H1 (cell line): Measurements from ENCODE around the gene SLC25A53. TPM values are rescaled to one million over a fixed set of nuclear protein-coding genes. Genes with fewer than 3 reads are reported as not detected.

ENCODE experiments used
- CTCF ChIA-PET: fragments of 300-600 bp; sonication (Branson Sonifier 250); formaldehyde crosslinking; loops from one replicate; lab custom pipeline; 2021; ENCODE audit not compliant: partially characterized antibody; lab: Charles Lee
- POLR2A ChIA-PET: fragments of 300-600 bp; sonication (Branson Sonifier 250); formaldehyde crosslinking; loops from one replicate; lab custom pipeline; 2021; ENCODE audit warnings: inconsistent platforms; ENCODE audit not compliant: partially characterized antibody; lab: Charles Lee
- DNase-seq, 2 experiments: peaks; one replicate each; pipeline versions ENCODE4 v3.0.0 to v3.0.0-alpha.2; 2010 to 2022; ENCODE audit warnings: low spot score in 2 of 2, low read depth in 1 of 2, mixed read lengths in 1 of 2
- FAIRE-seq: peaks from 2 replicates; lab custom pipeline; 2011; peaks lifted over from hg19 to GRCh38; lab: Jason Lieb, UNC
- H2AFZ ChIP-seq: 2 replicates; pipeline ENCODE4 v1.8.1; 2012; ENCODE audit warnings: low read length, inconsistent platforms
- H2AK5ac ChIP-seq: 2 replicates; pipeline ENCODE4 v1.6.1; 2013; ENCODE audit warnings: low read depth, low read length
- H2BK120ac ChIP-seq: replicated peaks from 2 replicates; pipeline ENCODE3; 2013; ENCODE audit warnings: low read depth, low read length, inconsistent platforms
- H2BK12ac ChIP-seq: 2 replicates; pipeline ENCODE4 v1.6.1; 2013; ENCODE audit warnings: low read depth, low read length
- H2BK15ac ChIP-seq: 2 replicates; pipeline ENCODE4 v1.6.1; 2013; ENCODE audit warnings: low read length
- H2BK20ac ChIP-seq: 2 replicates; pipeline ENCODE4 v1.6.1; 2013; ENCODE audit warnings: low read length
- H2BK5ac ChIP-seq: 2 replicates; pipeline ENCODE4 v1.6.1; 2013; ENCODE audit warnings: low read depth, low read length
- H3K14ac ChIP-seq: 2 replicates; pipeline ENCODE4 v1.6.1; 2013; ENCODE audit warnings: inconsistent platforms; ENCODE audit not compliant: insufficient read length
- H3K18ac ChIP-seq: 2 replicates; pipeline ENCODE4 v1.6.1; 2013; ENCODE audit warnings: low read length; ENCODE audit errors: extremely low read depth
- H3K23ac ChIP-seq: 2 replicates; pipeline ENCODE4 v1.6.1; 2013; ENCODE audit warnings: inconsistent platforms; ENCODE audit not compliant: insufficient read length
- H3K23me2 ChIP-seq: 2 replicates; pipeline ENCODE4 v1.6.1; 2013; ENCODE audit warnings: low read depth, low read length
- H3K27ac ChIP-seq: 2 replicates; pipeline ENCODE4 v1.6.1; 2011; ENCODE audit warnings: low read depth, low read length, inconsistent platforms
- H3K27me3 ChIP-seq, 4 experiments: replicated peaks in 1 of 4; 1 replicate in 1 of 4; 2 replicates in 3 of 4; pipeline versions ENCODE4 v1.6.1 to v1.8.1; 2011 to 2013; ENCODE audit warnings: low read length in 3 of 4, mild to moderate bottlenecking in 3 of 4, inconsistent platforms in 2 of 4, mixed read lengths in 2 of 4, moderate library complexity in 1 of 4; ENCODE audit not compliant: control insufficient read depth in 3 of 4, insufficient read depth in 3 of 4; ENCODE audit errors: extremely low read depth in 1 of 4
- H3K36me3 ChIP-seq, 4 experiments: 2 replicates each; pipeline versions ENCODE4 v1.6.1 to v1.8.1; 2011 to 2013; ENCODE audit warnings: mild to moderate bottlenecking in 4 of 4, low read length in 3 of 4, moderate library complexity in 2 of 4, control low read depth in 1 of 4, inconsistent platforms in 1 of 4; ENCODE audit not compliant: insufficient read depth in 4 of 4, control insufficient read depth in 2 of 4
- H3K4ac ChIP-seq: replicated peaks from 2 replicates; pipeline ENCODE3; 2013; ENCODE audit warnings: low read length, low read depth, mixed read lengths, inconsistent platforms; ENCODE audit not compliant: insufficient read length
- H3K4me1 ChIP-seq, 4 experiments: replicated peaks in 1 of 4; 1 replicate in 1 of 4; 2 replicates in 3 of 4; pipeline versions ENCODE4 v1.6.1 to v1.8.1; 2011 to 2013; ENCODE audit warnings: low read length in 3 of 4, inconsistent platforms in 2 of 4, mixed read lengths in 1 of 4; ENCODE audit not compliant: insufficient read depth in 4 of 4, control insufficient read depth in 3 of 4
- H3K4me2 ChIP-seq, 2 experiments: 2 replicates each; pipeline versions ENCODE4 v1.6.1 to v1.8.1; 2011 to 2013; ENCODE audit warnings: low read depth in 2 of 2, low read length in 2 of 2, control low read depth in 1 of 2, inconsistent platforms in 1 of 2, mild to moderate bottlenecking in 1 of 2; ENCODE audit not compliant: insufficient read depth in 1 of 2
- H3K4me3 ChIP-seq, 4 experiments: fragments of 200-600, 300-600 bp in 1 of 4; sonication (generic), shearing (Covaris generic), sonication (Bioruptor Twin) in 1 of 4; 2 replicates each; pipeline versions ENCODE4 v1.5.1 to v1.8.1; 2011 to 2016; ENCODE audit warnings: low read length in 4 of 4, low read depth in 3 of 4, control low read depth in 2 of 4, inconsistent platforms in 2 of 4, mild to moderate bottlenecking in 2 of 4, mixed read lengths in 1 of 4, moderate library complexity in 1 of 4; ENCODE audit not compliant: insufficient read depth in 2 of 4; ENCODE audit errors: extremely low read depth in 1 of 4
- H3K56ac ChIP-seq: replicated peaks from 2 replicates; pipeline ENCODE3; 2013; ENCODE audit warnings: low read depth, mild to moderate bottlenecking, mixed read lengths, low read length, inconsistent platforms; ENCODE audit not compliant: insufficient read length
- H3K79me1 ChIP-seq: 2 replicates; pipeline ENCODE4 v1.6.1; 2013; ENCODE audit warnings: low read depth, low read length, control low read depth
- H3K79me2 ChIP-seq, 2 experiments: 2 replicates each; pipeline versions ENCODE4 v1.6.1 to v1.8.1; 2012 to 2013; ENCODE audit warnings: low read length in 2 of 2, mild to moderate bottlenecking in 2 of 2, inconsistent platforms in 1 of 2; ENCODE audit not compliant: insufficient read depth in 2 of 2, control insufficient read depth in 1 of 2
- H3K9ac ChIP-seq, 4 experiments: replicated peaks in 1 of 4; 1 replicate in 1 of 4; 2 replicates in 3 of 4; pipeline versions ENCODE4 v1.6.1 to v1.8.1; 2011 to 2013; ENCODE audit warnings: low read depth in 3 of 4, low read length in 3 of 4, control low read depth in 2 of 4, mild to moderate bottlenecking in 2 of 4, moderate library complexity in 2 of 4, inconsistent platforms in 1 of 4; ENCODE audit errors: extremely low read depth in 1 of 4
- H3K9me3 ChIP-seq, 2 experiments: 2 replicates each; pipeline versions ENCODE4 v1.6.1 to v1.8.1; 2012 to 2013; ENCODE audit warnings: mild to moderate bottlenecking in 2 of 2, moderate library complexity in 2 of 2, control low read depth in 1 of 2, inconsistent platforms in 1 of 2, low read depth in 1 of 2, low read length in 1 of 2, mixed read lengths in 1 of 2; ENCODE audit not compliant: insufficient read depth in 2 of 2
- H4K20me1 ChIP-seq, 2 experiments: replicated peaks in 1 of 2; 2 replicates each; pipeline versions ENCODE3 to v1.8.1; 2011 to 2013; ENCODE audit warnings: inconsistent platforms in 2 of 2, low read length in 2 of 2, mild to moderate bottlenecking in 1 of 2; ENCODE audit not compliant: insufficient read depth in 2 of 2, control insufficient read depth in 1 of 2
- H4K5ac ChIP-seq: 2 replicates; pipeline ENCODE4 v1.6.1; 2013; ENCODE audit warnings: low read length, low read depth, mixed read lengths, inconsistent platforms; ENCODE audit not compliant: insufficient read length
- H4K8ac ChIP-seq: 2 replicates; pipeline ENCODE4 v1.8.0; 2013; ENCODE audit warnings: mild to moderate bottlenecking, moderate library complexity, low read length, inconsistent platforms; ENCODE audit not compliant: insufficient read depth; ENCODE audit errors: extremely low read depth
- H4K91ac ChIP-seq: replicated peaks from 2 replicates; pipeline ENCODE3; 2013; ENCODE audit warnings: low read length, mixed read lengths, inconsistent platforms; ENCODE audit not compliant: insufficient read length
- EP300 ChIP-seq, 2 experiments: IDR thresholded peaks; 1 replicate in 1 of 2; 2 replicates in 1 of 2; pipeline ENCODE4 v1.6.1; 2011 to 2012; ENCODE audit warnings: low read depth in 2 of 2, low read length in 2 of 2, mild to moderate bottlenecking in 2 of 2, borderline replicate concordance in 1 of 2, inconsistent platforms in 1 of 2, moderate library complexity in 1 of 2
- GTF2F1 ChIP-seq: IDR thresholded peaks from 2 replicates; pipeline ENCODE4 v1.6.1; 2012; ENCODE audit warnings: low read depth, low read length, improper control_type of control experiment, borderline replicate concordance
- KDM1A ChIP-seq: fragments of 200-600, 300-600 bp; sonication (generic); IDR thresholded peaks from 2 replicates; pipeline ENCODE4 v1.7.1; 2016; ENCODE audit warnings: mild to moderate bottlenecking, low read length, borderline replicate concordance
- MAX ChIP-seq: IDR thresholded peaks from 2 replicates; pipeline ENCODE4 v1.6.1; 2012; ENCODE audit warnings: inconsistent platforms
- NANOG ChIP-seq: IDR thresholded peaks from 2 replicates; pipeline ENCODE4 v1.6.1; 2011; ENCODE audit warnings: low read length, low read depth, mild to moderate bottlenecking, inconsistent platforms; ENCODE audit not compliant: insufficient read depth, poor library complexity, severe bottlenecking
- POLR2A ChIP-seq, 2 experiments: IDR thresholded peaks; 1 replicate in 1 of 2; 2 replicates in 1 of 2; pipeline ENCODE4 v1.6.1; 2011; ENCODE audit warnings: low read depth in 2 of 2, low read length in 2 of 2, mild to moderate bottlenecking in 2 of 2; ENCODE audit errors: control extremely low read depth in 1 of 2
- RNF2 ChIP-seq: fragments of 200-900, 300-1000 bp; sonication (generic); IDR thresholded peaks from 2 replicates; pipeline ENCODE4 v1.7.1; 2016; ENCODE audit warnings: borderline replicate concordance, low read depth, mild to moderate bottlenecking, antibody characterized with exemption, low read length; ENCODE audit not compliant: poor library complexity, severe bottlenecking; ENCODE audit errors: missing control alignments
- WGBS, 2 experiments: shearing (Covaris generic) in 1 of 2; methylation state at CpG; one replicate each; pipeline versions ENCODE4 v1.1.6 to v1.1.7; 2013 to 2015; ENCODE audit warnings: low lambda C conversion rate in 2 of 2, mixed read lengths in 2 of 2, inconsistent platforms in 1 of 2, low coverage in 1 of 2, missing lambda C conversion rate in 1 of 2; ENCODE audit not compliant: insufficient replicate concordance in 2 of 2, insufficient coverage in 1 of 2, insufficient read length in 1 of 2; ENCODE audit errors: extremely low coverage in 1 of 2, missing lambda C conversion rate in 1 of 2; 5-methylcytosine and 5-hydroxymethylcytosine counted together
- polyA plus RNA-seq, 7 experiments: library from polyadenylated mRNA; depleted of rRNA in 3 of 7; stranded (reverse) in 5 of 7; unstranded in 2 of 7; fragments of >200 nt in 5 of 7; fragments of 200-250 nt in 2 of 7; gene quantifications; 1 replicate in 5 of 7; 2 replicates in 1 of 7; 4 replicates in 1 of 7; pipeline versions ENCODE4 v1.2.1 to v1.2.3, GENCODE V29; 2011 to 2013; ENCODE audit warnings: missing spikeins in 2 of 7, mixed read lengths in 2 of 7
- total RNA-seq: library from RNA; stranded (reverse); fragmentation: NEBNext Ultra II Directional; extraction: Animal tissue kit (Norgen Biotek cat#: 25700); gene quantifications from 2 replicates; pipeline ENCODE4 v1.2.1, GENCODE V29; 2021
- TF ChIP-seq, protein P1 (sequence below), 3 experiments: IDR thresholded peaks; 1 replicate in 2 of 3; 2 replicates in 1 of 3; pipeline versions ENCODE4 v1.5.1 to v1.6.1; 2011; ENCODE audit warnings: low read length in 3 of 3, mild to moderate bottlenecking in 3 of 3, inconsistent platforms in 2 of 3, low read depth in 1 of 3, moderate library complexity in 1 of 3; ENCODE audit not compliant: insufficient read depth in 1 of 3; ENCODE audit errors: control extremely low read depth in 1 of 3
- TF ChIP-seq, protein P2 (sequence below): IDR thresholded peaks from 2 replicates; pipeline ENCODE4 v1.6.1; 2011; ENCODE audit warnings: low read length, improper control_type of control experiment

The SLC25A53 gene
- total and polyA plus RNA-seq, 2 of the 8 experiments (the other 6 are each of a cell fraction or from before 2014, with no cell fraction given): 2.4 to 4.2 TPM

- no peak overlapping the region for H2BK20ac ChIP-seq
- no peak overlapping the region for H2AK5ac ChIP-seq
- H4K5ac ChIP-seq: no peak overlapping the region
- ChIA-PET POLR2A (interaction anchor here (1.4 kb wide), 1 partner anchor 26 kb away, joined by 3 read pairs; the partner anchor contains the start of gene ZCCHC18), CTCF (interaction anchor here (1.7 kb wide), 1 partner anchor 14 kb away, joined by 3 read pairs; no protein-coding TSS in a partner anchor)
- H3K23me2 ChIP-seq: no peaks in the 10 kb centered on the region
- no peaks in the 10 kb centered on the region for H3K36me3 ChIP-seq
- FAIRE-seq: no peak
- H2BK5ac ChIP-seq: no peak overlapping the region
- no peak overlapping the region for H3K23ac ChIP-seq
- H4K91ac ChIP-seq: no peak overlapping the region
- no peak overlapping the region for H2BK15ac ChIP-seq
- H4K8ac ChIP-seq: no peak overlapping the region
- H3K14ac ChIP-seq: no peak overlapping the region
- H3K4me3 ChIP-seq: no peak overlapping the region
- no peak overlapping the region for H3K9ac ChIP-seq
- no peak overlapping the region for H3K18ac ChIP-seq
- no peaks in the 10 kb centered on the region for H3K79me1 ChIP-seq
- no peak overlapping the region for H2BK12ac ChIP-seq
- 75% methylated on average over 2 of the region's 7 CpGs; no CpG with 5 or more reads in 1 of the 2 experiments for WGBS, 2 experiments
- H2AFZ ChIP-seq: no peak overlapping the region
- no peaks in the 10 kb centered on the region for H3K27me3 ChIP-seq
- DNase-seq: no peak
- H3K79me2 ChIP-seq: no peaks in the 10 kb centered on the region
- H3K27ac ChIP-seq: no peak overlapping the region
- no peak overlapping the region for H3K4me2 ChIP-seq
- no peaks in the 10 kb centered on the region for H3K4me1 ChIP-seq
- H3K56ac ChIP-seq: no peak overlapping the region
- H4K20me1 ChIP-seq: no peaks in the 10 kb centered on the region
- H3K4ac ChIP-seq: no peak overlapping the region
- H3K9me3 ChIP-seq: no peaks in the 10 kb centered on the region
- no peak overlapping the region for H2BK120ac ChIP-seq
- TF ChIP-seq, protein P1, sequence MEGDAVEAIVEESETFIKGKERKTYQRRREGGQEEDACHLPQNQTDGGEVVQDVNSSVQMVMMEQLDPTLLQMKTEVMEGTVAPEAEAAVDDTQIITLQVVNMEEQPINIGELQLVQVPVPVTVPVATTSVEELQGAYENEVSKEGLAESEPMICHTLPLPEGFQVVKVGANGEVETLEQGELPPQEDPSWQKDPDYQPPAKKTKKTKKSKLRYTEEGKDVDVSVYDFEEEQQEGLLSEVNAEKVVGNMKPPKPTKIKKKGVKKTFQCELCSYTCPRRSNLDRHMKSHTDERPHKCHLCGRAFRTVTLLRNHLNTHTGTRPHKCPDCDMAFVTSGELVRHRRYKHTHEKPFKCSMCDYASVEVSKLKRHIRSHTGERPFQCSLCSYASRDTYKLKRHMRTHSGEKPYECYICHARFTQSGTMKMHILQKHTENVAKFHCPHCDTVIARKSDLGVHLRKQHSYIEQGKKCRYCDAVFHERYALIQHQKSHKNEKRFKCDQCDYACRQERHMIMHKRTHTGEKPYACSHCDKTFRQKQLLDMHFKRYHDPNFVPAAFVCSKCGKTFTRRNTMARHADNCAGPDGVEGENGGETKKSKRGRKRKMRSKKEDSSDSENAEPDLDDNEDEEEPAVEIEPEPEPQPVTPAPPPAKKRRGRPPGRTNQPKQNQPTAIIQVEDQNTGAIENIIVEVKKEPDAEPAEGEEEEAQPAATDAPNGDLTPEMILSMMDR (IDR thresholded peaks at IDR 0.05; ENCODE audit: control extremely low read depth in 1 of 3, insufficient read depth in 1 of 3, low read depth in 1 of 3, low read length in 3 of 3): no peak
- TF ChIP-seq, protein P2, sequence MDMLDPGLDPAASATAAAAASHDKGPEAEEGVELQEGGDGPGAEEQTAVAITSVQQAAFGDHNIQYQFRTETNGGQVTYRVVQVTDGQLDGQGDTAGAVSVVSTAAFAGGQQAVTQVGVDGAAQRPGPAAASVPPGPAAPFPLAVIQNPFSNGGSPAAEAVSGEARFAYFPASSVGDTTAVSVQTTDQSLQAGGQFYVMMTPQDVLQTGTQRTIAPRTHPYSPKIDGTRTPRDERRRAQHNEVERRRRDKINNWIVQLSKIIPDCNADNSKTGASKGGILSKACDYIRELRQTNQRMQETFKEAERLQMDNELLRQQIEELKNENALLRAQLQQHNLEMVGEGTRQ: no peak
- TF ChIP-seq NANOG (no peak), GTF2F1 (no peak), RNF2 (no peak), MAX (no peak), EP300 (IDR thresholded peaks at IDR 0.05; ENCODE audit: borderline replicate concordance in 1 of 2, low read depth in 2 of 2, low read length in 2 of 2) (no peak), KDM1A (no peak), POLR2A (IDR thresholded peaks at IDR 0.05; ENCODE audit: control extremely low read depth in 1 of 2, low read depth in 2 of 2, low read length in 2 of 2) (no peak)
Observed at GRCh38 chrX:104085919-104086318, 70.9 kb downstream of the SLC25A53 start.
